H9 (cell line): ENCODE measurements around the gene ATP2A2. TPM values are rescaled to one million over a fixed set of nuclear protein-coding genes. Genes with fewer than 3 reads are reported as not detected.

Experiments
- DNase-seq: peaks from one replicate; pipeline ENCODE4 v3.0.0-alpha.2; 2017
- H2AFZ ChIP-seq: one replicate; pipeline ENCODE4 v1.6.1; 2013; ENCODE audit warnings: mild to moderate bottlenecking, low read length, control low read depth, moderate library complexity
- H2AK5ac ChIP-seq: 2 replicates; pipeline ENCODE4 v1.6.1; 2013; ENCODE audit warnings: low read length, control low read depth, mixed read lengths; ENCODE audit not compliant: insufficient read length
- H2BK120ac ChIP-seq: one replicate; pipeline ENCODE4 v1.6.1; 2013; ENCODE audit warnings: low read depth, mild to moderate bottlenecking, low read length, control low read depth, inconsistent platforms; ENCODE audit not compliant: poor library complexity, severe bottlenecking
- H2BK12ac ChIP-seq: 2 replicates; pipeline ENCODE4 v1.6.1; 2013; ENCODE audit warnings: low read length, control low read depth, mixed read lengths, low read depth; ENCODE audit not compliant: insufficient read length
- H2BK15ac ChIP-seq: 2 replicates; pipeline ENCODE4 v1.6.1; 2013; ENCODE audit warnings: low read depth, low read length, control low read depth
- H2BK20ac ChIP-seq: one replicate; pipeline ENCODE4 v1.6.1; 2013; ENCODE audit warnings: low read depth, mild to moderate bottlenecking, low read length, control low read depth, inconsistent platforms; ENCODE audit not compliant: poor library complexity, severe bottlenecking
- H2BK5ac ChIP-seq: 2 replicates; pipeline ENCODE4 v1.6.1; 2013; ENCODE audit warnings: low read length, control low read depth, mixed read lengths; ENCODE audit not compliant: insufficient read length
- H3K14ac ChIP-seq: 2 replicates; pipeline ENCODE4 v1.6.1; 2013; ENCODE audit warnings: low read length, control low read depth; ENCODE audit not compliant: insufficient read depth
- H3K18ac ChIP-seq: 2 replicates; pipeline ENCODE4 v1.6.1; 2013; ENCODE audit warnings: low read depth, mild to moderate bottlenecking, mixed read lengths, low read length, control low read depth; ENCODE audit not compliant: insufficient read length
- H3K23ac ChIP-seq: 2 replicates; pipeline ENCODE4 v1.6.1; 2013; ENCODE audit warnings: low read length, control low read depth, mixed read lengths, low read depth; ENCODE audit not compliant: insufficient read length
- H3K23me2 ChIP-seq: 2 replicates; pipeline ENCODE4 v1.6.1; 2013; ENCODE audit warnings: low read depth, mild to moderate bottlenecking, mixed read lengths, low read length, control low read depth; ENCODE audit not compliant: insufficient read length, poor library complexity, severe bottlenecking
- H3K27ac ChIP-seq: 2 replicates; pipeline ENCODE4 v1.5.1; 2013; ENCODE audit warnings: low read length, control low read depth, mixed read lengths, low read depth; ENCODE audit not compliant: insufficient read length
- H3K27me3 ChIP-seq: 2 replicates; pipeline ENCODE4 v1.6.1; 2013; ENCODE audit warnings: low read length, control low read depth, inconsistent platforms; ENCODE audit not compliant: insufficient read depth
- H3K4ac ChIP-seq: 2 replicates; pipeline ENCODE4 v1.6.1; 2013; ENCODE audit warnings: low read depth, mild to moderate bottlenecking, control low read depth, inconsistent platforms, low read length, moderate library complexity
- H3K4me1 ChIP-seq: 2 replicates; pipeline ENCODE4 v1.6.1; 2013; ENCODE audit warnings: low read length, control low read depth, inconsistent platforms; ENCODE audit not compliant: insufficient read depth
- H3K4me2 ChIP-seq: 2 replicates; pipeline ENCODE4 v1.6.1; 2013; ENCODE audit warnings: low read length, control low read depth, mixed read lengths; ENCODE audit not compliant: insufficient read length, insufficient read depth
- H3K56ac ChIP-seq: 2 replicates; pipeline ENCODE4 v1.6.1; 2013; ENCODE audit warnings: low read depth, mild to moderate bottlenecking, mixed read lengths, low read length, control low read depth; ENCODE audit not compliant: insufficient read length
- H3K79me1 ChIP-seq: 2 replicates; pipeline ENCODE4 v1.6.1; 2013; ENCODE audit warnings: low read depth, mild to moderate bottlenecking, moderate library complexity, low read length, control low read depth, inconsistent platforms; ENCODE audit not compliant: insufficient read depth, poor library complexity, severe bottlenecking
- H3K79me2 ChIP-seq: 2 replicates; pipeline ENCODE4 v1.6.1; 2013; ENCODE audit warnings: low read length, control low read depth, inconsistent platforms; ENCODE audit not compliant: insufficient read depth
- H3K9ac ChIP-seq: 2 replicates; pipeline ENCODE4 v1.6.1; 2013; ENCODE audit warnings: low read length, control low read depth, mixed read lengths; ENCODE audit not compliant: insufficient read length; ENCODE audit errors: extremely low read depth
- H3K9me3 ChIP-seq: one replicate; pipeline ENCODE4 v1.6.1; 2013; ENCODE audit warnings: low read depth, low read length, inconsistent platforms; ENCODE audit not compliant: control insufficient read depth
- H3T11ph ChIP-seq: one replicate; pipeline ENCODE4 v1.6.1; 2013; ENCODE audit warnings: mild to moderate bottlenecking, low read length, control low read depth, inconsistent platforms
- H4K20me1 ChIP-seq: one replicate; pipeline ENCODE4 v1.6.1; 2013; ENCODE audit not compliant: control insufficient read depth, insufficient read length, insufficient read depth
- H4K5ac ChIP-seq: 2 replicates; pipeline ENCODE4 v1.6.1; 2013; ENCODE audit warnings: low read depth, mild to moderate bottlenecking, mixed read lengths, low read length, control low read depth; ENCODE audit not compliant: insufficient read length
- H4K8ac ChIP-seq: replicated peaks from 2 replicates; pipeline ENCODE4 v1.6.1; 2013; ENCODE audit warnings: low read length, control low read depth, mixed read lengths, low read depth; ENCODE audit not compliant: insufficient read length
- H4K91ac ChIP-seq: 2 replicates; pipeline ENCODE4 v1.6.1; 2013; ENCODE audit warnings: low read depth, mild to moderate bottlenecking, moderate library complexity, mixed read lengths, low read length, control low read depth; ENCODE audit not compliant: insufficient read length
- H3K27ac Mint-ChIP-seq, 3 experiments: 2 replicates in 2 of 3; 3 replicates in 1 of 3; pipeline ENCODE4 v1.8.0; 2020 to 2021; ENCODE audit warnings: mixed read lengths in 3 of 3, mild to moderate bottlenecking in 1 of 3, moderate library complexity in 1 of 3
- H3K27me3 Mint-ChIP-seq: 2 replicates; pipeline ENCODE4 v1.8.0; 2021; ENCODE audit warnings: low read depth, mild to moderate bottlenecking, moderate library complexity, mixed read lengths
- H3K36me3 Mint-ChIP-seq, 3 experiments: 2 replicates in 2 of 3; 3 replicates in 1 of 3; pipeline ENCODE4 v1.8.0; 2020 to 2021; ENCODE audit warnings: low read depth in 3 of 3, mixed read lengths in 3 of 3; ENCODE audit not compliant: insufficient read depth in 1 of 3
- H3K4me1 Mint-ChIP-seq, 2 experiments: 2 replicates each; pipeline ENCODE4 v1.8.0; 2020; ENCODE audit warnings: mixed read lengths in 2 of 2
- H3K4me3 Mint-ChIP-seq, 2 experiments: 2 replicates in 1 of 2; 3 replicates in 1 of 2; pipeline ENCODE4 v1.8.0; 2020 to 2021; ENCODE audit warnings: mild to moderate bottlenecking in 2 of 2, mixed read lengths in 2 of 2, moderate library complexity in 1 of 2
- H3K9me3 Mint-ChIP-seq, 2 experiments: 2 replicates in 1 of 2; 3 replicates in 1 of 2; pipeline ENCODE4 v1.8.0; 2020; ENCODE audit warnings: mild to moderate bottlenecking in 2 of 2, mixed read lengths in 2 of 2, moderate library complexity in 1 of 2
- WGBS: extraction: QIAGEN DNeasy Blood & Tissue Kit; methylation state at CpG from one replicate; pipeline ENCODE4 v1.1.7; 2013; ENCODE audit warnings: missing lambda C conversion rate, low lambda C conversion rate, mixed read lengths; ENCODE audit not compliant: insufficient read length; ENCODE audit errors: extremely low coverage; 5-methylcytosine and 5-hydroxymethylcytosine counted together
- total RNA-seq: library from RNA; stranded (reverse); gene quantifications from 2 replicates; pipeline ENCODE4 v1.2.1, GENCODE V29; 2021
- TF ChIP-seq, protein P1 (sequence below): fragments of 200-600 bp; sonication (generic); conservative IDR thresholded peaks from 3 replicates; pipeline ENCODE4 v1.8.0; 2021; ENCODE audit warnings: antibody characterized with exemption, mild to moderate bottlenecking

The ATP2A2 gene
- total RNA-seq, 1 experiment from 2014 or later: 257 TPM

DNA sequence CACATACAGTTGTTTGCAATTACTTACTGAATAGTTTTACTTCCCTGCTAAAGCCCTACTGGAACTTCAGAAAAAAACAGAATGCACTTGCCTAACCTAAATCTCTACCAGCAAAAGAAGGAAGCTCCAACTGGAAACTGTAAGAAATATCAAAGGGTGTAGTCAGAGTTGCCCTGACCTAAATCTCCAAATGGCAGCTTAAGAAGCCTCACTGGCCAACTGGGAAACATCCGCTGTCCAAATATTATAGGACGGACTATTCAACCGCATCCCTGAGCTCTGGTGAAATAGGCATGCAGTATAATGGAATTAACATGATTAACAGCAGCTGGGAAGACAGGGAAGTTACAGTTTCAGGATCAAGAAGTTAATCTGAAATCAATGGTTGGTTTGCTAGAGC is 98.2 kb downstream of the ATP2A2 start:
- H4K8ac ChIP-seq: no peak overlapping the region
- no peaks in the 10 kb centered on the region for H3K4me1 ChIP-seq
- no peaks in the 10 kb centered on the region for H3K79me2 ChIP-seq
- H3K4ac ChIP-seq: no peak overlapping the region
- no peak overlapping the region for H4K5ac ChIP-seq
- Mint-ChIP-seq H3K27me3 (no peaks in the 10 kb centered on the region), H3K9me3 (no peaks in the 10 kb centered on the region), H3K4me1 (no peaks in the 10 kb centered on the region), H3K4me3 (no peak overlapping the region), H3K27ac (no peak overlapping the region), H3K36me3 (peaks cover 46 to 84% (median 78%) of the 10 kb centered on the region in 3 experiments)
- no peak overlapping the region for H3K18ac ChIP-seq
- H3K23me2 ChIP-seq: no peaks in the 10 kb centered on the region
- H2AFZ ChIP-seq: no peak overlapping the region
- no peak overlapping the region for H2BK120ac ChIP-seq
- no peaks in the 10 kb centered on the region for H4K20me1 ChIP-seq
- H3K9me3 ChIP-seq: no peaks in the 10 kb centered on the region
- H2BK20ac ChIP-seq: no peak overlapping the region
- no peak for DNase-seq
- H2BK12ac ChIP-seq: no peak overlapping the region
- H3K4me2 ChIP-seq: no peak overlapping the region
- H3K79me1 ChIP-seq: no peaks in the 10 kb centered on the region
- H3K9ac ChIP-seq: no peak overlapping the region
- H3K27ac ChIP-seq: no peak overlapping the region
- no peak overlapping the region for H2BK5ac ChIP-seq
- no peak overlapping the region for H3T11ph ChIP-seq
- no peak overlapping the region for H3K23ac ChIP-seq
- H2BK15ac ChIP-seq: no peak overlapping the region
- TF ChIP-seq, protein P1, sequence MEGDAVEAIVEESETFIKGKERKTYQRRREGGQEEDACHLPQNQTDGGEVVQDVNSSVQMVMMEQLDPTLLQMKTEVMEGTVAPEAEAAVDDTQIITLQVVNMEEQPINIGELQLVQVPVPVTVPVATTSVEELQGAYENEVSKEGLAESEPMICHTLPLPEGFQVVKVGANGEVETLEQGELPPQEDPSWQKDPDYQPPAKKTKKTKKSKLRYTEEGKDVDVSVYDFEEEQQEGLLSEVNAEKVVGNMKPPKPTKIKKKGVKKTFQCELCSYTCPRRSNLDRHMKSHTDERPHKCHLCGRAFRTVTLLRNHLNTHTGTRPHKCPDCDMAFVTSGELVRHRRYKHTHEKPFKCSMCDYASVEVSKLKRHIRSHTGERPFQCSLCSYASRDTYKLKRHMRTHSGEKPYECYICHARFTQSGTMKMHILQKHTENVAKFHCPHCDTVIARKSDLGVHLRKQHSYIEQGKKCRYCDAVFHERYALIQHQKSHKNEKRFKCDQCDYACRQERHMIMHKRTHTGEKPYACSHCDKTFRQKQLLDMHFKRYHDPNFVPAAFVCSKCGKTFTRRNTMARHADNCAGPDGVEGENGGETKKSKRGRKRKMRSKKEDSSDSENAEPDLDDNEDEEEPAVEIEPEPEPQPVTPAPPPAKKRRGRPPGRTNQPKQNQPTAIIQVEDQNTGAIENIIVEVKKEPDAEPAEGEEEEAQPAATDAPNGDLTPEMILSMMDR: no peak
- WGBS: no CpG with 5 or more reads among the region's 3 CpGs
- H4K91ac ChIP-seq: no peak overlapping the region
- no peak overlapping the region for H3K56ac ChIP-seq
- no peaks in the 10 kb centered on the region for H3K27me3 ChIP-seq
- no peak overlapping the region for H2AK5ac ChIP-seq
- H3K14ac ChIP-seq: no peak overlapping the region
